Amygdala (tissue), 56 donors: ENCODE measurements around the gene ZFC3H1.
"Not testable (repeated sequence)": the region's sequence is repeated elsewhere in the genome, so short reads cannot be mapped to it uniquely, and the experiment has no call there.

Source experiments
- DNase-seq, 56 donors: peaks; one replicate each; lab custom pipeline; 2025; lab: John Stamatoyannopoulos, UW

ZFC3H1 gene

DNA sequence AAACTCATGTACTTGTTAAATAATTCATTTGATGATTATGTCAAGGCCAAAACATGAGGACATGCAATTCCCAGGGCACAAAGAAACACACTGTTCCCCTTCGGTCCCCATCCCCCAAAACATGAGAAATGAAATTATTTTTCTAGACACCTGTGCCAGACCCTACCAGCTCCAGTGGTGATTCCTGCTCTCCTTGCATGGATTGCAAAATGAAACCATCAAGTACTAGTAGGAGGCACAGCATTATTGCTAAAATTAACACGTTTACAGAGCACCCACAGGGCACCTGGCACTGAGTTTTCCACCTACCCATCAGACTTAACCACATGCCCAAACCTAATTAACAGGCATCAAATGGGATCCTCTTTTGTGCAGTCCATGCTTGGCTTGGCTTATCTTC lies 76.6 kb downstream of the ZFC3H1 start:
- peak in 1 of 56 donors; percentile 6 for DNase-seq

DNA sequence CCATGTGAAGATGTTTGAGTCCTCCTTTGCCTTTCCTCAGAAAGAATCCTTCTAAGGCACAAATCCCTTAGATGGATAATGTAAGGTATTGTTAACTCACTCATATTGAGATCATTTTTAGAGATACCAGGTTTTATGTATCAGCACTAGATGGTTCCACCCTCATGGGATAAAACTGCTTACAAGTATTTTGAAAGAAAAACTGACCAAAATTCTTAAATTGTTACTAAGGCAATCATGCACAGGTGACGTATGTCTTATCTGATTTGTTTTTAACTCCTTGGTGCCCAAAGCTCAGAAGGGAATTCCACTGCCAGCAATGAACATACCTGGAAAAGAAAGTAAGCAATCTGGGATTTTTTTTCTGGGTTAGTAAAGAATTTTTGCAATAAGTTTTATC lies 78.4 kb downstream of the ZFC3H1 start:
- no peak for DNase-seq

DNA sequence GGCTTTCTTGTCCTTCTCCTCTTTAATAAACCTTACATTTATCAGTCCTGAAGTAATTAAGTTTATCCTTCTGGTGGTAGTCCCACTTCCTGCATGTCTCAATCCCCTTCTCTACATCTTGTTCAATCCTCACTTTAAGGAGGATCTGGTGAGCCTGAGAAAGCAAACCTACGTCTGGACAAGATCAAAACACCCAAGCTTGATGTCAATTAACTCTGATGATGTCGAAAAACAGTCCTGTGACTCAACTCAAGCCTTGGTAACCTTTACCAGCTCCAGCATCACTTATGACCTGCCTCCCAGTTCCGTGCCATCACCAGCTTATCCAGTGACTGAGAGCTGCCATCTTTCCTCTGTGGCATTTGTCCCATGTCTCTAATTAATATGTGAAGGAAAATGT lies 79.3 kb downstream of the ZFC3H1 start:
- no peak for DNase-seq

DNA sequence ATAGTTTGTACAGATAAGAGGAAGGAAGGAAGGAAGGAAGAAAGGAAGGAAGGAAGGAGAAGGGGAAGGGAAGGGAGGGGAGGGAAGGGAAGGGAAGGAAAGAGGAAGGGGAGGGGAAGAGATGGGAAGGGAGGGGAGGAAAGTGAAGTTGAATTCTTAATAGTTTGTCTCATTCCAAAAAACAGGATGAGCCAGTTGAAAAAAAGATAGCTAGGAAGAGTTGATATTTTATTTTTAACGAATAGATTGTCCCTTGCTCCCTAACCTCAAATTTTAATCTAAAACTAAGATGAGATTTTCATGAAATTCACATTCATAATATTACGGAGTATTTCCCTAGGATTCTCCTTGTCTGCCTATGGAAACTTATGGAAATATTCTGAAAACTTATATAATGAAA lies 80.7 kb downstream of the ZFC3H1 start:
- DNase-seq: no peak

DNA sequence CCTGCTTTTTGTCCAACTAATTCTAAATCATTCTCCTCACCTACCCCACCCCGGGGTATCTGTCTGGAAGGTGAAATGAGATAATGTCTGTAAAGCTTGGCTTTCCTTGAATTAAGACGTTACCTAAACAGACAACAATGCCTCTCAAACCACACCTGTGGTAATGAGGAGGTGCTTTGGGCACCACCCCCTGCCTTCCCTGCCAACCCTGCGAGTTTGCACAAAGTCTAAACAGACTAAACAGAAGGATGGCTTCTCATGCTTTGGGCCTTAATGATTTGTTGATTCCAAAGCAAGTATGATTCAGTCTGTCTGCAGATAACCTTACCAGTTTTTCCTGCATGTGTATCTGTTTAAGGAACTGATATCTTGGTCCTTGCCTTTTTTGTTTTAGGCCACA lies 82.4 kb downstream of the ZFC3H1 start:
- DNase-seq: no peak

DNA sequence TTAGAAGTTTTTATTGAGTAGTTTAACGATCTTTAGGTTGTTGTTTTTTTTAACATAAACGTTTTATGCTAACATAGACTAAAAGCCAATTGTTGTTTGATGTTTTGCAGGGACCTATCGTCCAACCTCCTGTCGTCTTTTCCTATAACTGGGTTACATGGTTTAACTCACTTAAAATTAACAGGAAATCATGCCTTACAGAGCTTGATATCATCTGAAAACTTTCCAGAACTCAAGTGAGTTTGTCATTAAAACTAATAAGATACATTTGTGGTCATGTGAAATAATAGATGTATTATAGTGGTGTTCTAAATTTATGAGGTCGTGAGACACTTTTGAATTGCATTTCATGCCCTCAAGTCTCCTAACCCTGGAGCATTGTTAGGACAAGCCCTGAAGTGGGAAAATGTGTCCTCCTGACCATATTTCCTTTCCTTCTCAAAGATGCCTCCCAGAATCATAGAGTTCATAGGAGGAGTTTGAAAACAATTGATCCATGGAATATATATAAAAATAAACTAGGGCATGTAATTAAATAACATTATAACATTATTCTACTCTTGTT lies 84.9 kb downstream of the ZFC3H1 start:
- no peak for DNase-seq

DNA sequence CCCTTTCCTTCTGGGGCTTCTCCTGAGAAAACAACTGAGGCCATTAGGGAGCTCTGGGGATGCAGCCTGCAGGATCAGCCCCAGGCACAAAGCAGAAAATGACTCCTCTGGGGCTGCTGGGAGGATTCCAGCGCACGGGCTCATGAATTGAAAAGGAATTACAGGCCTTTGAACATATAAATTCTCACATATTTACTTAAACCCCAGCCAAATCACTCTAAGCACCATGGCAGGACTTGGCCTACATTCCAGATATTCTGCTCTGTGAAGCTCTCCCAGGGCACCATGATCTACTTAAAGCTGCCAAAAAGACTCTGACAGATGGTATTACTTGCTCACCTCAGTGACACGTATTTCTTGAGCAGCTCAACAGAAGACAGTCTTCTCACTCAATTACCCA lies 87.2 kb downstream of the ZFC3H1 start:
- DNase-seq: no peak

DNA sequence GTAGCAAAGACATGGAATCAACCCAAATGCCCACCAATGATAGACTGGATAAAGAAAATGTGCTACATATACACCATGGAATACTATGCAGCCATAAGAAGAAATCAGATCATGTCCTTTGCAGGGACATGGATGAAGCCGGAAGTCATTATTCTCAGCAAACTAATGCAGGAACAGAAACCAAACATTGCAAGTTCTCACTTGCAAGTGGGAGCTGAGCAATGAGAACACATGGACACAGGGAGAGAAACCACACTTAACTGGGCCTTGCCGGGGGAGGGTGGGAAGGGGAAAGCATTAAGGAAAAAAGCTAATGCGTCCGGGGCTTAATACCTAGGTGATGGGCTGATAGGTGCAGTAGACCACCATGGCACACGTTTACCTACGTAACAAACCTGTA lies 93.8 kb downstream of the ZFC3H1 start:
- DNase-seq: not testable (repeated sequence)

DNA sequence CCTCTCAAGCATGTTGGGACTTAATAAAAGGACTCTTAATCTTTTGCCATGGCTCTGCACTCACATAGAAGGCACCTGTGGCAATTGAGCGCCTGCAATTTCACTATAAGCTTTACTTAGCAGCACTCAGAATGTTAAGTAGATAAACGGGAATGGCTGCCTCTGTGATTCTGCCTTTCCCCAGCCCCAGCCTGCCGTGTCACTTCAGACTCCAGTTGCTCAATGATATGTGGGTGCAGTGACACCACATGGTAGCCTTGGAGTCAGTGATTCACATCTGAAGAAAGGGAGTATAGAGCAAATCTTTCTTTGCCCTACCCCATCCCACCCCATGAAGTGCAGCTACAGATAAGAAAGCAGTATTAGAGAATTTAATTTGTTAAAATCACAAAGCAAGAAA lies 96.1 kb downstream of the ZFC3H1 start:
- DNase-seq: no peak

DNA sequence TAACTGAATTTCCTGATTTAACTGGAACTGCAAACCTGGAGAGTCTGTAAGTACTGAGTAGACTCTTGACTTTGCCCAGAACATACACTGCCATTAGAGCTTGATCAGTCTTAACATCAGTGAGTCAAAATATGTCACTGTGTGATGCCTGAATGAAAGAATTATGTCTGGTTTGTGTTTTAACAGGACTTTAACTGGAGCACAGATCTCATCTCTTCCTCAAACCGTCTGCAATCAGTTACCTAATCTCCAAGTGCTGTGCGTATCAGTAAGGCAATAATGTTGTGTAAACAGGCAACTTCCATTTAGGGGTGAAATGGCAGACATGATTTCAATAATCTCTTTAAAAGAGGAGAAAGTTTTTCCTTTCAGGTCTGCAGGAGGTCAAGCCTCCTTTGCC lies 97.0 kb downstream of the ZFC3H1 start:
- no peak for DNase-seq

DNA sequence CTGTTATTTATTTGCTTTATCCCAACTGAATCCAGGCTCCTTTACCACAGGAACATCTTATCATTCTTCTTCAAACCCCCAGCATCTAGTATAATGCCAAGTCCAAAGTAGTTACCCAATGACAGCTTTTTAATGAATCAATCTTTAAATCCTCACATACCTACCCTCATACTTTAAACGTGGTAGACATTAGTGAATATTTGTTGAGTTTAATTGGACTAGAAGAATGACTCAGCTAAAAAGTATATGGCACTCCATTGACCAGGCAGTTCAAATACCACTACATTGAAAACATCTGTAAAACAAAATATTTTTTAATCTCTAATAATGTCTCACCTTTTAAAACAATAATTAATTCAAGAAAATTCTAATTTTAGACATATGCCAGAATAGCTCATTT lies 98.1 kb downstream of the ZFC3H1 start:
- DNase-seq: no peak

DNA sequence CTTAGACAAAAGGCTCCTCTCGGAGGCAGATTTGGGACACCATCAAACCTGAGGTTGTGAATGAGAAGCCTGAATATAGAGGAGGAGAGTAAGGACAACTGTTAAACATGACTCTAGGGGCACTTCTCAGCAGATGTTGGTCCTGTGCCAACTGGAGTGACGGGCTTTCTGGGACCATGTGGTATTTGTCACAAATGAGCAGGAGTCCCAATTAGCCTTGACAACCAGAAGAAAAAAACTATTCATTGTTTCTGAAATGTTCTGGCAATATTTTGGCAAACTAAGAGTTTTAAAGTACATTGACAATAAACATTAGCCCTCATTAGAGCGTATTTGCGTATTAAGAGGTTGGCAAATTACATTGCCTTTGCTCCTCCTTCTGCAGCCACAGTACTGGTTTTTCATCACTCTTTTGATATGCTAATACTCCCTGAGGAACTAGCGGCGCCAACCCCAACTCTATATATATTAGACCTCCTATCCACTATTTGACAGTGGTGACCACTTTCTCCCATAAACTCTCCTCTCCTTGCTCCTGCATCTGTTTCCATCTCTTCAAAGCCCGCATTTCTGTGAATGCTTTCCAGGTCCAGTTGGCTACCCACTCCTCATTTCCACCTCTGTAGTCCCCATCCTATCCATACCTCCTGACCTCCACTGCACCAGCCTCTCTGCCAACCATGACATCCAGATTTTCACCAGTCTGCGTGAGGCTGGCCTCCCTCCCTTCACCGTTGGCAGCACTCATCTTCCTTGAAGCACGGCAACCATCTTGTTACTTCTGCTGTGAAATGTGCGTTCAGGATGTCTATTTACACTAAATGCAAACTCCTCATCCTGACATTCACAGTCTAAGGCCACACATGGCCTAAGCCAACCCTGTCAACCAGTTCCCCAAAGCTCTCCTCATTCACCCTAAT lies 100.7 kb downstream of the ZFC3H1 start:
- DNase-seq: peak in 1 of 56 donors; percentile 8
